Parathyroid adenoma (tissue), 2 donors: Measurements from ENCODE around the gene TMCO6.
"Not testable (repeated sequence)": the region's sequence is repeated elsewhere in the genome, so short reads cannot be mapped to it uniquely, and the experiment has no call there.

Source experiments
- H2AFZ ChIP-seq: fragments of 300-600 bp; sonication (generic); one replicate; pipeline ENCODE4 v1.7.0; 2017; ENCODE audit warnings: antibody characterized with exemption, mild to moderate bottlenecking
- H3K27ac ChIP-seq: fragments of 300-600 bp; sonication (generic); one replicate; pipeline ENCODE4 v1.7.0; 2017
- H3K27me3 ChIP-seq: fragments of 300-600 bp; sonication (generic); one replicate; pipeline ENCODE4 v1.7.0; 2017; ENCODE audit warnings: low read length; ENCODE audit not compliant: control insufficient read depth, insufficient read depth
- H3K36me3 ChIP-seq: fragments of 300-600 bp; sonication (generic); one replicate; pipeline ENCODE4 v1.7.0; 2017; ENCODE audit warnings: low read length; ENCODE audit not compliant: control insufficient read depth, insufficient read depth
- H3K4me1 ChIP-seq: fragments of 300-600 bp; sonication (generic); one replicate; pipeline ENCODE4 v1.7.0; 2017; ENCODE audit warnings: control low read depth
- H3K4me2 ChIP-seq: fragments of 300-600 bp; sonication (generic); one replicate; pipeline ENCODE4 v1.7.0; 2017; ENCODE audit warnings: low read length
- H3K4me3 ChIP-seq: fragments of 300-600 bp; sonication (generic); one replicate; pipeline ENCODE4 v1.7.0; 2017; ENCODE audit warnings: low read depth, low read length
- H3K79me2 ChIP-seq: fragments of 300-600 bp; sonication (generic); one replicate; pipeline ENCODE4 v1.7.0; 2017; ENCODE audit warnings: control low read depth
- H3K9ac ChIP-seq: fragments of 300-600 bp; sonication (generic); one replicate; pipeline ENCODE4 v1.7.0; 2017; ENCODE audit warnings: mild to moderate bottlenecking
- H3K9me3 ChIP-seq: fragments of 300-600 bp; sonication (generic); one replicate; pipeline ENCODE4 v1.7.0; 2017; ENCODE audit warnings: low read length; ENCODE audit not compliant: control insufficient read depth
- TF ChIP-seq, protein P1 (sequence below): fragments of 300-600 bp; sonication (generic); IDR thresholded peaks from one replicate; pipeline ENCODE4 v1.7.0; 2017; ENCODE audit warnings: antibody characterized with exemption, mild to moderate bottlenecking
- donor health status: primary hyperparathyroidism.

Gene TMCO6

DNA sequence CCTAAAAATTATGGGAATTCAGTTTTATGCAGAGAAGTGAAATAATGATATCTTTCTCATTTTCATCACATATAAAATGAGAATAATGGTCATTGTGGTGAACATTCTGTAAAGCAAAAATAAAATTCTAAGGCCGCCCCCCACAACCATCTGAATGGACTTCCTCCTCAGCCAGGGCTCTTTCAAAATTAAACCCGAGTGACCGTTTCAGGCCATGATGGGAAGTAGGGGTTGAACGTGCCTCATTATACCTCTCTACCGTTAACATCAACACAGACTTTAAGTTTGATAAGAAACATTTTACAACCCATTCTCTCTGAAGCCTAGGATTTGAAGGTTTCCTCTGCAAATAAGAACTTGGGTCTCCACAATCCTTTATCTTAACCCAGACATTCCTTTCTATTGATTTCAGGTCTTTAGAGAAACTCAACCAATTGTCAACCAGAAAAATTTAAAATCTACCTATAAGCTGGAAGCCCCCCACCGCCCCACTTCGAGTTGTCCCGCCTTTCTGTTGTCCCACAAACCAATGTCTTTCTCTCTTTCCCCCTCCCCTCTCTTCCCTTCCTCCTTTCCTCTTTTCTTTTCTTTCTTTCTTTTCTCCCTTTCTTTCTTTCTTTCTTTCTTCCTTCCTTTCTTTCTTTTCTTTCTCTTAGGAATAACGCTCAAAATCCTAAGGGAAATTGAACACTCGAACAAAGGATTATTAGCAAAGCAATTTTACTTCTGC, 1.7 kb upstream of the TMCO6 start:
- no peak overlapping the region for H3K9ac ChIP-seq
- H3K4me2 ChIP-seq = no peak overlapping the region
- H3K9me3 ChIP-seq = no peaks in the 10 kb centered on the region
- peaks cover 8% of the 10 kb centered on the region for H3K4me1 ChIP-seq
- TF ChIP-seq, protein P1, sequence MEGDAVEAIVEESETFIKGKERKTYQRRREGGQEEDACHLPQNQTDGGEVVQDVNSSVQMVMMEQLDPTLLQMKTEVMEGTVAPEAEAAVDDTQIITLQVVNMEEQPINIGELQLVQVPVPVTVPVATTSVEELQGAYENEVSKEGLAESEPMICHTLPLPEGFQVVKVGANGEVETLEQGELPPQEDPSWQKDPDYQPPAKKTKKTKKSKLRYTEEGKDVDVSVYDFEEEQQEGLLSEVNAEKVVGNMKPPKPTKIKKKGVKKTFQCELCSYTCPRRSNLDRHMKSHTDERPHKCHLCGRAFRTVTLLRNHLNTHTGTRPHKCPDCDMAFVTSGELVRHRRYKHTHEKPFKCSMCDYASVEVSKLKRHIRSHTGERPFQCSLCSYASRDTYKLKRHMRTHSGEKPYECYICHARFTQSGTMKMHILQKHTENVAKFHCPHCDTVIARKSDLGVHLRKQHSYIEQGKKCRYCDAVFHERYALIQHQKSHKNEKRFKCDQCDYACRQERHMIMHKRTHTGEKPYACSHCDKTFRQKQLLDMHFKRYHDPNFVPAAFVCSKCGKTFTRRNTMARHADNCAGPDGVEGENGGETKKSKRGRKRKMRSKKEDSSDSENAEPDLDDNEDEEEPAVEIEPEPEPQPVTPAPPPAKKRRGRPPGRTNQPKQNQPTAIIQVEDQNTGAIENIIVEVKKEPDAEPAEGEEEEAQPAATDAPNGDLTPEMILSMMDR = no peak
- no peak overlapping the region for H3K4me3 ChIP-seq
- H3K27me3 ChIP-seq = no peaks in the 10 kb centered on the region
- H3K79me2 ChIP-seq = no peaks in the 10 kb centered on the region
- no peaks in the 10 kb centered on the region for H3K36me3 ChIP-seq
- no peak overlapping the region for H3K27ac ChIP-seq
- H2AFZ ChIP-seq = no peak overlapping the region

DNA sequence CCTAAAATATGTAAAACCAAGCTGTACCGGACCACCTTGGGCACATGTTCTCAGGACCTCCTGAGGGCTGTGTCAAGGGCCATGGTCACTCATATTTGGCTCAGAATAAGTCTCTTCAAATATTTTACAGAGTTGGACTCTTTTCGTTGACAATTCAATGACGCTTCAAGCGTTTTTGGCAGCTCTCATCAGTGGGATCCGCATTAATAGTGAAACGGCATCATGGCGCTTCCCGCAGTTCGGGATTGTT, 428 bp upstream of the TMCO6 start:
- H3K79me2 ChIP-seq, H3K4me1 ChIP-seq, H3K27me3 ChIP-seq, H3K9ac ChIP-seq, H3K9me3 ChIP-seq, H3K36me3 ChIP-seq: not testable (repeated sequence)
- Histone ChIP-seq H3K4me2 (peak overlapping the region; percentile 69), H2AFZ (peak overlapping the region; percentile 100), H3K4me3 (peak overlapping the region; percentile 88), H3K27ac (peak overlapping the region; percentile 97)

DNA sequence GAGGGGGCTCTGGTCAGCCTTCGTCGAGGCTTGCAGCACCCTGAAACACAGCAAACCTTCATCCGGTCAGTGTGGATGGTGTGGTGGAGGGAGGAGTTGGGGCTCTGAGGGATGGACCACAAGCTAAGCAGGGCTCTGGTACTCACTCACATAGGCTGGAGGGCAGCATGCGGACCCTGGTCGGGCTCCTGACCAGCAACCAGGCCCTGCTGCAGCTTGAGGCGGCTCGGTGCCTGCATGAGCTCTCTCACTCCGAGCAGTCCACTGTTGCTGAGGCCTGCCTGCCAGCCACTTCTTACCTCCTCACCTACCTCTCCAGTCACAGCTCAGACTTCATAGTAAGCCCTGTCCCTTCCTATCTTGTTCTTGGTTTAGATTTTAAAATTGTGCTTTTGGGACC, 2.5 kb downstream of the TMCO6 start:
- Histone ChIP-seq H3K79me2 (peaks cover 6% of the 10 kb centered on the region), H3K9me3 (no peaks in the 10 kb centered on the region), H3K27me3 (no peaks in the 10 kb centered on the region), H2AFZ (no peak overlapping the region), H3K4me2 (no peak overlapping the region), H3K4me3 (no peak overlapping the region), H3K4me1 (peaks cover 12% of the 10 kb centered on the region), H3K36me3 (no peaks in the 10 kb centered on the region), H3K9ac (no peak overlapping the region), H3K27ac (no peak overlapping the region)
- TF ChIP-seq, protein P1 = no peak

DNA sequence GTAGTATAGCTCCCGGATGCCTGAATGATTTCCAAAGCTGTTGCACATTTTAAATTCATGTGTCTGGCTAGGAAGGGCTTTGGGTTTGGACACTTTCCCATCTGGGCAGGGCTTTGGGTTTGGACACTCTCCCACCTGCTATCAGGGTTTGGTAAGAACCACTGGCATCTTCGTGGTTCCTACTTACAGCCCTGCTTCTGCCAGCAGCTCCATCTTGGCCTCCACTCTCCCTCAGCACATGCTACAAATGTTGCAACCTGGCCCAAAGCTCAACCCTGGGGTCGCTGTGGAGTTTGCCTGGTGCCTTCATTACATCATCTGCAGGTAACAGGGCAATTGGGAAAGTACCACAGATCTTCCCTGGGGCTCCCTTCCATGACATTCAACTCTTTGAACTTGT, 3.5 kb downstream of the TMCO6 start:
- H2AFZ ChIP-seq = no peak overlapping the region
- peaks cover 13% of the 10 kb centered on the region for H3K79me2 ChIP-seq
- H3K27me3 ChIP-seq = no peaks in the 10 kb centered on the region
- H3K4me3 ChIP-seq = no peak overlapping the region
- TF ChIP-seq, protein P1 = no peak
- no peak overlapping the region for H3K4me2 ChIP-seq
- H3K36me3 ChIP-seq = no peaks in the 10 kb centered on the region
- H3K4me1 ChIP-seq = peaks cover 14% of the 10 kb centered on the region
- H3K27ac ChIP-seq = no peak overlapping the region
- no peaks in the 10 kb centered on the region for H3K9me3 ChIP-seq
- no peak overlapping the region for H3K9ac ChIP-seq

DNA sequence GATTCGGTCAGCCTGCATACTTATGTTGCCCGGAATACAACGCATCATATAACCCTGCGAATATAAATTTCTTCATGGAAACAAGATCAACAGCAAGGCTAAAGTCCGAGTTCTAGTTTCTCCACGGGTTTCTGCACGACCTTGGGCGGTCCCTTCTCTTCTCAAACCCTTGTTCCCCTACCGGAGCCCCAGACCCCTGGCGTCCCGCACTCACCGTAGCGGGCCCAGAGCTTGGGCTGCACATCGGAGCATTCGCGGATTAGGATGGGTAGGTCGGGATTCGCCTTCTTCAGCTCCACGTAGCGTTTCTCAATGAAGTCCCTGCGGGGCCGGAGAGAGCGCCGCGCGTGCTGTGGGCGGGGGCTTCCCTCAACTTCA, 7.8 kb downstream of the TMCO6 start:
- Histone ChIP-seq H3K4me3 (peak overlapping the region; percentile 87), H3K4me1 (peaks cover 6% of the 10 kb centered on the region), H3K79me2 (peaks cover 21% of the 10 kb centered on the region), H2AFZ (peak overlapping the region; percentile 94), H3K9ac (peak overlapping the region; percentile 71), H3K27ac (peak overlapping the region; percentile 78), H3K4me2 (peak overlapping the region; percentile 95), H3K27me3 (no peaks in the 10 kb centered on the region), H3K9me3 (no peaks in the 10 kb centered on the region), H3K36me3 (no peaks in the 10 kb centered on the region)
- TF ChIP-seq, protein P1 = no peak
